Testis (tissue), 3 donors: ENCODE results near the gene SRGAP1. TPM values are rescaled to one million over a fixed set of nuclear protein-coding genes. Genes with fewer than 3 reads are reported as not detected.

Experiments used
- DNase-seq: peaks from one replicate; pipeline ENCODE4 v3.0.0-alpha.2; 2019
- H3K27ac ChIP-seq, 2 donors: fragments of 200-600 bp; sonication (generic); one replicate each; pipeline ENCODE4 v1.5.1; 2019
- H3K27me3 ChIP-seq: fragments of 200-600 bp; sonication (generic); one replicate; pipeline ENCODE4 v1.5.1; 2019
- H3K36me3 ChIP-seq: fragments of 200-600 bp; sonication (generic); one replicate; pipeline ENCODE4 v1.5.1; 2017; ENCODE audit warnings: low read depth; ENCODE audit errors: missing control alignments
- H3K4me1 ChIP-seq: fragments of 200-600 bp; sonication (generic); one replicate; pipeline ENCODE4 v1.5.1; 2019
- H3K4me3 ChIP-seq, 2 donors: fragments of 200-600 bp; sonication (generic); one replicate each; pipeline ENCODE4 v1.5.1; 2017 to 2019
- H3K9me3 ChIP-seq: fragments of 200-600 bp; sonication (generic); one replicate; pipeline ENCODE4 v1.5.1; 2017
- POLR2A ChIP-seq: fragments of 450-650 bp; IDR thresholded peaks from one replicate; pipeline ENCODE4 v1.6.1; 2017; ENCODE audit warnings: antibody characterized with exemption, mild to moderate bottlenecking, moderate library complexity
- WGBS, 2 donors: methylation state at CpG; one replicate each; pipeline ENCODE4 v1.1.5; 2018; 5-methylcytosine and 5-hydroxymethylcytosine counted together
- intact Hi-C: fragments of 100-400 bp; cut with DNase I; formaldehyde crosslinking; loops from one replicate; pipeline ENCODE4 v1.15.1; 2023; ENCODE audit warnings: low total_unique reads
- polyA plus RNA-seq: library from polyadenylated mRNA; stranded (reverse); fragments of 350-450 nt; fragmentation: Illumina TruSeq; extraction: RNeasy Lipid Tissue Mini Kit (QIAGEN cat#74804); gene quantifications from one replicate; pipeline ENCODE4 v1.2.3, GENCODE V29; 2014; ENCODE audit warnings: low read depth, low replicate concordance; ENCODE audit not compliant: insufficient read depth
- total RNA-seq, 2 donors: library from RNA; depleted of rRNA; stranded (reverse); fragments of >200 nt; gene quantifications; one replicate each; pipeline ENCODE4 v1.2.3, GENCODE V29; 2016
- TF ChIP-seq, protein P1 (sequence below), 3 experiments: fragments of 450-650 bp in 2 of 3; fragments of 200-600 bp in 1 of 3; sonication (generic) in 1 of 3; IDR thresholded peaks; one replicate each; pipeline ENCODE4 v1.5.1; 2016 to 2019; ENCODE audit warnings: antibody characterized with exemption in 3 of 3, mild to moderate bottlenecking in 2 of 3, moderate library complexity in 1 of 3

The SRGAP1 gene
- total and polyA plus RNA-seq, 3 donors from 2014 or later, result 9.4 to 47.2 (median 26.9) TPM

DNA sequence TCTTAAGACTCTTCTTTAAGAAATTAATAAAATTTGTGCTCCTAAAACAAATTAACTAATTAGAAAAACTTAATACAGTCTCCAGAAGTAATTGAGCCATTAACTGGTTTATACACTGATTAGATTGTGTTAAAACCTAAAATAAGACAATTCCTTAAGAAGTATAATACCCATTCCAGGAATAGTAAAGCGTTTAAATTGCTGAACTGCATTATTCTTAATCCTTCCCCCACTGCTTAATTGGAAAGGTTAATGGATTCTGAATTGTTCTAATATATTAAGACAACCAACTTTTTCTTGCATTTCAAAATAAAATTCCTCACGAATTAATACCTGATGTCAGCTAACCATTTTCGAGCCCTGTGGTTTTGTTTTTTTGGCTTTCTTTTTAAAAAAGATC lies 249.2 kb downstream of the SRGAP1 start:
- Histone ChIP-seq H3K4me1 (peaks cover 14% of the 10 kb centered on the region), H3K9me3 (no peaks in the 10 kb centered on the region), H3K4me3 (no peak overlapping the region), H3K27ac (no peak overlapping the region), H3K36me3 (no peaks in the 10 kb centered on the region), H3K27me3 (no peaks in the 10 kb centered on the region)
- DNase-seq, result no peak
- WGBS, 2 donors, result 88 to 93% methylated on average over 3 of the region's 3 CpGs
- no peak for TF ChIP-seq POLR2A
- TF ChIP-seq, protein P1, sequence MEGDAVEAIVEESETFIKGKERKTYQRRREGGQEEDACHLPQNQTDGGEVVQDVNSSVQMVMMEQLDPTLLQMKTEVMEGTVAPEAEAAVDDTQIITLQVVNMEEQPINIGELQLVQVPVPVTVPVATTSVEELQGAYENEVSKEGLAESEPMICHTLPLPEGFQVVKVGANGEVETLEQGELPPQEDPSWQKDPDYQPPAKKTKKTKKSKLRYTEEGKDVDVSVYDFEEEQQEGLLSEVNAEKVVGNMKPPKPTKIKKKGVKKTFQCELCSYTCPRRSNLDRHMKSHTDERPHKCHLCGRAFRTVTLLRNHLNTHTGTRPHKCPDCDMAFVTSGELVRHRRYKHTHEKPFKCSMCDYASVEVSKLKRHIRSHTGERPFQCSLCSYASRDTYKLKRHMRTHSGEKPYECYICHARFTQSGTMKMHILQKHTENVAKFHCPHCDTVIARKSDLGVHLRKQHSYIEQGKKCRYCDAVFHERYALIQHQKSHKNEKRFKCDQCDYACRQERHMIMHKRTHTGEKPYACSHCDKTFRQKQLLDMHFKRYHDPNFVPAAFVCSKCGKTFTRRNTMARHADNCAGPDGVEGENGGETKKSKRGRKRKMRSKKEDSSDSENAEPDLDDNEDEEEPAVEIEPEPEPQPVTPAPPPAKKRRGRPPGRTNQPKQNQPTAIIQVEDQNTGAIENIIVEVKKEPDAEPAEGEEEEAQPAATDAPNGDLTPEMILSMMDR (IDR thresholded peaks at IDR 0.05), result no peak
- intact Hi-C loops, result no loop called here

DNA sequence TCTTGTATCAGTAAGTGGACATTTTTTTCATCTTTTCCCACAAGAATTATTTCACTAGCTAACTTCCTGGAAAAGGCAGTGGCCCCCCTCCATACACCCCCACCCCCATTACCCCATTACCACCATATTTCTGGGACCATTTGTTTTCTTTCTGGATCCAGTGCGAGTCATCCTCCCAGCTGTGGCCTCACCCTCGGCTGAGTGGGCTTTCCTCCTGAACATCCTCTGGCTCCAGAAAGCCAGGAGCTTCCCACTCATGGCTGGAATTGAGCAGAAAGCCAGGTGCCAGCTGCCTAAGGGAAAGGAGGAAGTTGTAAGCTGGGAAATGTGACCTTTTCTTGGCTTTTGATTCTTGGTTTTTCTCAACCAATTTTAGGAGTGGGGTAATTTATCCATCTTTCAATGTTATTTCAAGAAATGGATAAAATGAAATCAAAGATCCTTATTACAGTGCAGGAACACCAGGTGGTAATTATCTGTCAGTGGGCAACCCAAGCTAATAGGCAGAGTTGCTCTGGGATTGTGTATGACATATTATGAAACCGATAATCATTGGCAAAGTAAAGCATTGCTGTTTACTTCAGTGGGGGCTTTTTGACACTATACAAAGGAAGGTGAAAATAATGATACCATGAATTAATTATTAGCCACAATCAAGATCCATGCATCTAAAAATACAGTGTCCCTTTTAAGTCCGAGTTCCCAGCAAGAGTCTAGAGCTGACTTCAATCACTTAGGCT lies 253.0 kb downstream of the SRGAP1 start:
- intact Hi-C loops, result no loop called here
- no peaks in the 10 kb centered on the region for H3K9me3 ChIP-seq
- no peaks in the 10 kb centered on the region for H3K27me3 ChIP-seq
- TF ChIP-seq, protein P1 (IDR thresholded peaks at IDR 0.05), result no peak
- no peak overlapping the region for H3K4me3 ChIP-seq
- no peaks in the 10 kb centered on the region for H3K4me1 ChIP-seq
- DNase-seq, result no peak
- no peaks in the 10 kb centered on the region for H3K36me3 ChIP-seq
- H3K27ac ChIP-seq, result no peak overlapping the region
- WGBS, 2 donors, result 75 to 76% methylated on average over 4 of the region's 4 CpGs

DNA sequence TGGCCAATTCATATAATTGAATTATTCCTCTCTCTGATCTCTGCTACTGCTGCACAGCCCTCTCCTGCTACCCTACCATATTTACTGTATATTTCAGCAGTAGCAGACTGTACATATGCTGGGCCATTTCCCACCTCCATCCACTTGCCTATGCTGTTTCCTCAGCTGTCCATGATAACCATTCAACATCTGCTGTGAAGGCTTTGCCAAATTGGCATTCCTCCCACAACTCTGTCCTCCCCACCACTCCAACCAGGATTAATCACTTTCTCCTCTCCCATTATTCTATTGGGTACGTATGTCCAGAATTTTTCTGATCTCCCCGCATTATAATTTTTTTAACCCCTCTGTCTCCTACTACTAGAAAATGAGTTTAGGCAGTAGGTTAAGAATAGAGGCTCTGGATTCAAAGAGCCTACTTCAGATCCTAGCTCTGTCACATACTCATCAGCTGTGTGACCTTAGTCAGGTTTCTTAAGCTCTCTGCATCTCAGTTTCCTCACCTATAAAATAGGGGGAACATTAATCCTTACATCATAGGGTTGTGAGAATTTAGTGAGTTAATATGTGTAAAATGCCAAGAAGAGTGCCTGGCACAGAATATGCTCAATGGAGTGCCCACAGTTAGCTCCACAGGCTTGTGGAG lies 254.3 kb downstream of the SRGAP1 start:
- intact Hi-C loops, result no loop called here
- no peak overlapping the region for H3K27ac ChIP-seq
- no peak for DNase-seq

DNA sequence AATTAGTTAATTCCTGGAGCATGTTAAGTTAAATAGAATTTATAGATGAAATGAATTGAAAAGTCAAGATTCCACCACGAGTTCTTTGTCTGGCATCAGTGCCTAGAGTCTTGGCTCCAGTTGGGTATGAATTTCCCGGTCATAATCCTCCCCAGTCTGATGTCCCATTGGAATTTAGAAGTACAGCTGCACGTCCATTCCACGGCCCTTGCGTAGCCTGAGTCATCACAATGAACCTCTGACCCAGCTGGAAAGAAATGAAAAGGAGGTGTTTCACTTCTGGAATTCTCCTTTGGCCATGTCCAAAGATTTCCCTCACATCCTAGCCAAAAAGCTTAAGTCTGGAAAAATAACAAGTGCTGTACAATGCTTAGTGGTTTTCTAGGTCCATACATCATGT lies 254.9 kb downstream of the SRGAP1 start:
- no peaks in the 10 kb centered on the region for H3K36me3 ChIP-seq
- TF ChIP-seq, protein P1 (IDR thresholded peaks at IDR 0.05), result no peak
- TF ChIP-seq POLR2A, result no peak
- no peaks in the 10 kb centered on the region for H3K9me3 ChIP-seq
- no peak overlapping the region for H3K27ac ChIP-seq
- intact Hi-C loops, result no loop called here
- DNase-seq, result no peak
- H3K4me1 ChIP-seq, result no peaks in the 10 kb centered on the region
- no peak overlapping the region for H3K4me3 ChIP-seq
- 51 to 70% methylated on average over 5 of the region's 5 CpGs for WGBS, 2 donors
- H3K27me3 ChIP-seq, result no peaks in the 10 kb centered on the region

More for the DNA sequence above, 254.3 kb downstream of the SRGAP1 start:
- no peak for TF ChIP-seq POLR2A
- TF ChIP-seq, protein P1 (IDR thresholded peaks at IDR 0.05), result no peak
- no peaks in the 10 kb centered on the region for H3K9me3 ChIP-seq
- no peaks in the 10 kb centered on the region for H3K27me3 ChIP-seq
- H3K4me1 ChIP-seq, result no peaks in the 10 kb centered on the region
- WGBS, 2 donors, result 63 to 69% methylated on average over 2 of the region's 2 CpGs
- H3K4me3 ChIP-seq, result no peak overlapping the region
- no peaks in the 10 kb centered on the region for H3K36me3 ChIP-seq
